Loucy (cell line): ENCODE results near the gene ANGPTL5.

Source experiments
- H2AFZ ChIP-seq: fragments of 200-600 bp; sonication (generic); 2 replicates; pipeline ENCODE4 v1.6.0; 2016; ENCODE audit warnings: antibody characterized with exemption, mild to moderate bottlenecking, low read length, moderate library complexity
- H3F3A ChIP-seq: fragments of 200-600 bp; 2 replicates; pipeline ENCODE4 v1.6.0; 2016; ENCODE audit warnings: antibody characterized with exemption, low read depth, mild to moderate bottlenecking
- H3K27me3 ChIP-seq: fragments of 200-600 bp; sonication (generic); 2 replicates; pipeline ENCODE4 v1.6.1; 2014; ENCODE audit warnings: low read length, mild to moderate bottlenecking; ENCODE audit not compliant: insufficient read depth, poor library complexity, severe bottlenecking
- H3K36me3 ChIP-seq: fragments of 200-600 bp; sonication (generic); 2 replicates; pipeline ENCODE4 v1.6.1; 2016; ENCODE audit warnings: low read length; ENCODE audit not compliant: insufficient read depth
- H3K4me1 ChIP-seq: fragments of 200-600 bp; sonication (generic); 2 replicates; pipeline ENCODE4 v1.5.1; 2014; ENCODE audit warnings: low read length, mild to moderate bottlenecking; ENCODE audit not compliant: insufficient read depth, poor library complexity, severe bottlenecking
- H3K4me2 ChIP-seq: fragments of 200-600 bp; sonication (generic); 2 replicates; pipeline ENCODE4 v1.6.0; 2014; ENCODE audit warnings: antibody characterized with exemption, low read length, low read depth, mild to moderate bottlenecking; ENCODE audit not compliant: poor library complexity, severe bottlenecking
- H3K4me3 ChIP-seq: fragments of 200-600 bp; sonication (generic); 2 replicates; pipeline ENCODE4 v1.5.1; 2014; ENCODE audit warnings: low read length, mild to moderate bottlenecking, mixed read lengths; ENCODE audit not compliant: poor library complexity, severe bottlenecking
- H3K79me2 ChIP-seq: fragments of 200-600 bp; sonication (generic); 2 replicates; pipeline ENCODE4 v1.6.1; 2014; ENCODE audit warnings: low read length; ENCODE audit not compliant: insufficient read depth
- H3K9ac ChIP-seq: fragments of 200-600 bp; sonication (generic); 2 replicates; pipeline ENCODE4 v1.6.0; 2014; ENCODE audit warnings: mild to moderate bottlenecking, low read depth, low read length, moderate library complexity; ENCODE audit not compliant: poor library complexity, severe bottlenecking
- H3K9me2 ChIP-seq: fragments of 200-600 bp; sonication (generic); replicated peaks from 2 replicates; pipeline ENCODE4 v1.6.1; 2016; ENCODE audit warnings: low read depth, low read length, mixed read lengths
- H3K9me3 ChIP-seq: fragments of 200-600 bp; sonication (generic); 2 replicates; pipeline ENCODE4 v1.6.1; 2014; ENCODE audit warnings: mild to moderate bottlenecking, antibody characterized with exemption, low read length, low read depth; ENCODE audit not compliant: insufficient read depth
- H4K20me1 ChIP-seq: fragments of 200-600 bp; sonication (generic); 2 replicates; pipeline ENCODE4 v1.6.0; 2014; ENCODE audit warnings: antibody characterized with exemption, low read length, mild to moderate bottlenecking; ENCODE audit not compliant: insufficient read depth, poor library complexity, severe bottlenecking
- EZH2phosphoT487 ChIP-seq: fragments of 200-600 bp; IDR thresholded peaks from 2 replicates; pipeline ENCODE4 v1.6.1; 2018; ENCODE audit warnings: antibody characterized with exemption, mild to moderate bottlenecking, moderate library complexity, borderline replicate concordance
- TF ChIP-seq, protein P1 (sequence below): fragments of 200-600 bp; sonication (generic); conservative IDR thresholded peaks from 2 replicates; pipeline ENCODE4 v1.5.1; 2014; ENCODE audit warnings: mild to moderate bottlenecking, antibody characterized with exemption, low read length

The ANGPTL5 gene

DNA sequence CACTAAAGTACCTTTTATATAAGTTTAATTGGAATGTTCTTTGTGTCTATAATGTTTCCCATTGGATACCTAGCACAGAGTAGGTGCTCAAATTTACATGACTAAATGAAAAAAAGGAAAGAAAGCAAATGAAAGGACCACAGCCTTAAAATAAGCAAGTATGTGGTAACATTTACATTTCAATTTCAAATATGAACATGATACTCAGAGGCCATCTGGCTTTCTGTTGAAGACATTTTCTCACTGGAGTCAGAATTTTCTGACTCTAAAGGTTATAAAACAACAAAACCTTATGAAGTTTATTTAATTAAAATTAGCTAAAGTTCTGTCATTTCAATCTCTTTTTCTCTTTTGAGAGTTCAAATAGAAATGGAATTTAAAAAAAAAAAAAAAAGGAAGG, 904 bp upstream of the ANGPTL5 start:
- no peaks in the 10 kb centered on the region for H3K9me3 ChIP-seq
- no peaks in the 10 kb centered on the region for H3K36me3 ChIP-seq
- H3K9me2 ChIP-seq = no peaks in the 10 kb centered on the region
- H3K4me1 ChIP-seq = peaks cover 20% of the 10 kb centered on the region
- no peak overlapping the region for H3K4me3 ChIP-seq
- H3F3A ChIP-seq = no peaks in the 10 kb centered on the region
- no peak overlapping the region for H2AFZ ChIP-seq
- no peak overlapping the region for H3K9ac ChIP-seq
- H4K20me1 ChIP-seq = no peaks in the 10 kb centered on the region
- TF ChIP-seq, protein P1, sequence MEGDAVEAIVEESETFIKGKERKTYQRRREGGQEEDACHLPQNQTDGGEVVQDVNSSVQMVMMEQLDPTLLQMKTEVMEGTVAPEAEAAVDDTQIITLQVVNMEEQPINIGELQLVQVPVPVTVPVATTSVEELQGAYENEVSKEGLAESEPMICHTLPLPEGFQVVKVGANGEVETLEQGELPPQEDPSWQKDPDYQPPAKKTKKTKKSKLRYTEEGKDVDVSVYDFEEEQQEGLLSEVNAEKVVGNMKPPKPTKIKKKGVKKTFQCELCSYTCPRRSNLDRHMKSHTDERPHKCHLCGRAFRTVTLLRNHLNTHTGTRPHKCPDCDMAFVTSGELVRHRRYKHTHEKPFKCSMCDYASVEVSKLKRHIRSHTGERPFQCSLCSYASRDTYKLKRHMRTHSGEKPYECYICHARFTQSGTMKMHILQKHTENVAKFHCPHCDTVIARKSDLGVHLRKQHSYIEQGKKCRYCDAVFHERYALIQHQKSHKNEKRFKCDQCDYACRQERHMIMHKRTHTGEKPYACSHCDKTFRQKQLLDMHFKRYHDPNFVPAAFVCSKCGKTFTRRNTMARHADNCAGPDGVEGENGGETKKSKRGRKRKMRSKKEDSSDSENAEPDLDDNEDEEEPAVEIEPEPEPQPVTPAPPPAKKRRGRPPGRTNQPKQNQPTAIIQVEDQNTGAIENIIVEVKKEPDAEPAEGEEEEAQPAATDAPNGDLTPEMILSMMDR = no peak
- no peak for TF ChIP-seq EZH2phosphoT487
- H3K4me2 ChIP-seq = no peak overlapping the region
- H3K27me3 ChIP-seq = no peaks in the 10 kb centered on the region
- no peaks in the 10 kb centered on the region for H3K79me2 ChIP-seq

DNA sequence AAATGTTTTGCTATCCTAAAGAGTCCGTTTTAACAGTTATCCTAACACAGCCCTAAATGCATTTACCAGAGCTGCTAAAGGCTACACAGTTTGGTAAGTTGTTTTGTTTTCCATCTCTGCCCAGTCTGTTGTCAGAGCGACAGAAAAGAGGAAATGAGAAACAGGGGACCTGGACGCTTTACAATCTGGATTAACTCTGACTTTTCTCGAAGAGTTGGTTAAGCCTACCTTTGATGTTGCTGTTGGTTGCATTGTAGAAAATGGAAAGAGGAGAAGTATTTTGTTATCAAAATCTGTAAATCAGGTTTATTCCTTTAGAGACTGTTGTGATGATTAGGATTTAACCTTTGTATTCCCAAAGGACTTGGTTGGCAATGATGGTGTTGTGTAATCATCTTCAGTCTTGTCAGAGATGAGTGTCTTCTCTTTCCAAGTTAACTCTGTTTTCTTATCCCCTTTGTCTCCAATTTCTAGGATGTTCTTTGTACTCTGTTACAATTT, 481 bp downstream of the ANGPTL5 start:
- Histone ChIP-seq H4K20me1 (no peaks in the 10 kb centered on the region), H3K9me3 (no peaks in the 10 kb centered on the region), H3K9ac (peak overlapping the region; percentile 68), H2AFZ (peak overlapping the region; percentile 97), H3K9me2 (no peaks in the 10 kb centered on the region), H3K36me3 (no peaks in the 10 kb centered on the region), H3K27me3 (no peaks in the 10 kb centered on the region), H3F3A (no peaks in the 10 kb centered on the region), H3K79me2 (no peaks in the 10 kb centered on the region), H3K4me3 (peak overlapping the region; percentile 81), H3K4me1 (peaks cover 20% of the 10 kb centered on the region), H3K4me2 (peak overlapping the region; percentile 82)
- TF ChIP-seq, protein P1 = no peak
- no peak for TF ChIP-seq EZH2phosphoT487

DNA sequence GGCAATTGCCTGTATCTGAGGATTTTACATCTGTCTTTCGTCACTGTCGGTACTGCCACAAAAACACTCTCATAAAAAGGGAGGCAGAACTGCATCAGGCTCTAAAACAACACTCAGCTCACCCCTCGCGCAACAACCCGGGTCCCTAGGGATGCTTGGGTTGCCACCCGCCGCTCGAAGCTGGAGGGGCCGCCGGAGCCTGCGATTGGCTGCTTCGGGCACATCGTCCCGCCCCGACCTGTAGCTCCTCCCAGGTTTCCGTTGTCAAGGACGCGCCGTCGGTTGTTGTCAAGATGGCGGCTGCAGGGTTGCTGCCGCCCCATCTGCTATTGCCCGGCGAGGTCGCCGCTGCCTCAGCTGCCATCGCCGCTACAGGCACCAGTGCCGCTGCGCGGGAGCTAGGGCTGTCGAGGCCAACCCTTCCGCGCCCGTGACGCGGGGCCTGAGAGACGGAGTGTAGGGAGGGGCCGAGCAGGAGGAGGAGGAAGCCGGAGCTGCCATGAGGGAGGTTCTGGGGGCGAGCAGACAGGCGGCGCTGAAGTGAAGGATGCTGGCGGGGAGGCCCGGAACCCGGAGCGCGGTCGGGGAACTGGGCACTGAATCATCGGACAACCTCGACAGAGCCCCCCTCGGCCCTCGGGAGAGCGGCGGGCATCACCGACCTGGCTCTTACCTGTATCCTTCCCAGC, 1.4 kb downstream of the ANGPTL5 start, which contains the start of gene CEP126:
TSS of gene CEP126 (plus strand) at position 273 of the 689 bp plus-strand sequence. CDS start at position 548, 275 bp downstream.
- Histone ChIP-seq H3K9me2 (no peaks in the 10 kb centered on the region), H3K4me1 (peaks cover 20% of the 10 kb centered on the region), H3K9me3 (no peaks in the 10 kb centered on the region), H3K79me2 (no peaks in the 10 kb centered on the region), H4K20me1 (no peaks in the 10 kb centered on the region), H3K4me3 (peak within 1 kb of the TSS; percentile 81), H3K4me2 (peak within 1 kb of the TSS; percentile 82), H2AFZ (peak within 1 kb of the TSS; percentile 97), H3K27me3 (no peaks in the 10 kb centered on the region), H3F3A (no peaks in the 10 kb centered on the region), H3K36me3 (no peaks in the 10 kb centered on the region), H3K9ac (peak within 1 kb of the TSS; percentile 68)
- TF ChIP-seq EZH2phosphoT487 = no peak
- TF ChIP-seq, protein P1 = peak; percentile 43
